Measurements from ENCODE around the gene RSL1D1.

DNA sequence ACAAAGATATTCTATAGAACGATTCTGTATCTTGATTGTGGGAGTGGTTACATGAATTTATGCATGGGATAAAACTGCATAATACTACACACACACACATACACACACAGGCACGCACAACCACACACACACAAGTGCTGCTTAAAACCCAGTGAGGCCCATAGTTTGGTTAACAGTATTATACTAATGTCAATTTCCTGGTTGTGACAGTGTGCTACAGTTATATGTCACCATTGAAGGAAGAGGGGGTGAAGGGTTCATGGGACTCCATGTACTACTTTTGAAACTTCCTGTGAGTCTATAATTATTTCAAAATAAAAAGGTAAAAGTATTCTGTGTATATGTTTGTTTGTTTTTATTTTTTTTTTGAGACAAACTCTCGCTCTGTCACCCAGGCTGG, 62.4 kb downstream of the RSL1D1 start:
- TF ChIP-seq STAT1 (conservative IDR thresholded peaks at IDR 0.05): no peak
- TF ChIP-seq TAF1 (IDR thresholded peaks at IDR 0.05; ENCODE audit: borderline replicate concordance, low read depth, low read length): no peak
- TF ChIP-seq, protein P1, sequence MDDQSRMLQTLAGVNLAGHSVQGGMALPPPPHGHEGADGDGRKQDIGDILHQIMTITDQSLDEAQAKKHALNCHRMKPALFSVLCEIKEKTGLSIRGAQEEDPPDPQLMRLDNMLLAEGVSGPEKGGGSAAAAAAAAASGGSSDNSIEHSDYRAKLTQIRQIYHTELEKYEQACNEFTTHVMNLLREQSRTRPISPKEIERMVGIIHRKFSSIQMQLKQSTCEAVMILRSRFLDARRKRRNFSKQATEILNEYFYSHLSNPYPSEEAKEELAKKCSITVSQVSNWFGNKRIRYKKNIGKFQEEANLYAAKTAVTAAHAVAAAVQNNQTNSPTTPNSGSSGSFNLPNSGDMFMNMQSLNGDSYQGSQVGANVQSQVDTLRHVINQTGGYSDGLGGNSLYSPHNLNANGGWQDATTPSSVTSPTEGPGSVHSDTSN (IDR thresholded peaks at IDR 0.05; ENCODE audit: insufficient replicate concordance, low read depth, low read length): no peak
- TF ChIP-seq EP300 (IDR thresholded peaks at IDR 0.05; ENCODE audit: borderline replicate concordance in 1 of 2, control insufficient read depth in 1 of 2, low read depth in 2 of 2, low read length in 2 of 2): no peak
- no peak for TF ChIP-seq HDAC2 (IDR thresholded peaks at IDR 0.05)
- TF ChIP-seq, protein P2, sequence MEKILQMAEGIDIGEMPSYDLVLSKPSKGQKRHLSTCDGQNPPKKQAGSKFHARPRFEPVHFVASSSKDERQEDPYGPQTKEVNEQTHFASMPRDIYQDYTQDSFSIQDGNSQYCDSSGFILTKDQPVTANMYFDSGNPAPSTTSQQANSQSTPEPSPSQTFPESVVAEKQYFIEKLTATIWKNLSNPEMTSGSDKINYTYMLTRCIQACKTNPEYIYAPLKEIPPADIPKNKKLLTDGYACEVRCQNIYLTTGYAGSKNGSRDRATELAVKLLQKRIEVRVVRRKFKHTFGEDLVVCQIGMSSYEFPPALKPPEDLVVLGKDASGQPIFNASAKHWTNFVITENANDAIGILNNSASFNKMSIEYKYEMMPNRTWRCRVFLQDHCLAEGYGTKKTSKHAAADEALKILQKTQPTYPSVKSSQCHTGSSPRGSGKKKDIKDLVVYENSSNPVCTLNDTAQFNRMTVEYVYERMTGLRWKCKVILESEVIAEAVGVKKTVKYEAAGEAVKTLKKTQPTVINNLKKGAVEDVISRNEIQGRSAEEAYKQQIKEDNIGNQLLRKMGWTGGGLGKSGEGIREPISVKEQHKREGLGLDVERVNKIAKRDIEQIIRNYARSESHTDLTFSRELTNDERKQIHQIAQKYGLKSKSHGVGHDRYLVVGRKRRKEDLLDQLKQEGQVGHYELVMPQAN (conservative IDR thresholded peaks at IDR 0.05): no peak
- TF ChIP-seq EZH2 (IDR thresholded peaks at IDR 0.05; ENCODE audit: borderline replicate concordance, control insufficient read depth, low read depth, low read length): no peak
- TF ChIP-seq, protein P3, sequence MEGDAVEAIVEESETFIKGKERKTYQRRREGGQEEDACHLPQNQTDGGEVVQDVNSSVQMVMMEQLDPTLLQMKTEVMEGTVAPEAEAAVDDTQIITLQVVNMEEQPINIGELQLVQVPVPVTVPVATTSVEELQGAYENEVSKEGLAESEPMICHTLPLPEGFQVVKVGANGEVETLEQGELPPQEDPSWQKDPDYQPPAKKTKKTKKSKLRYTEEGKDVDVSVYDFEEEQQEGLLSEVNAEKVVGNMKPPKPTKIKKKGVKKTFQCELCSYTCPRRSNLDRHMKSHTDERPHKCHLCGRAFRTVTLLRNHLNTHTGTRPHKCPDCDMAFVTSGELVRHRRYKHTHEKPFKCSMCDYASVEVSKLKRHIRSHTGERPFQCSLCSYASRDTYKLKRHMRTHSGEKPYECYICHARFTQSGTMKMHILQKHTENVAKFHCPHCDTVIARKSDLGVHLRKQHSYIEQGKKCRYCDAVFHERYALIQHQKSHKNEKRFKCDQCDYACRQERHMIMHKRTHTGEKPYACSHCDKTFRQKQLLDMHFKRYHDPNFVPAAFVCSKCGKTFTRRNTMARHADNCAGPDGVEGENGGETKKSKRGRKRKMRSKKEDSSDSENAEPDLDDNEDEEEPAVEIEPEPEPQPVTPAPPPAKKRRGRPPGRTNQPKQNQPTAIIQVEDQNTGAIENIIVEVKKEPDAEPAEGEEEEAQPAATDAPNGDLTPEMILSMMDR (IDR thresholded peaks at IDR 0.05 in 2 of 3, conservative IDR thresholded peaks at IDR 0.05 in 1 of 3; ENCODE audit: control insufficient read depth in 2 of 3, extremely low read depth in 1 of 3, insufficient read depth in 1 of 3, low read depth in 3 of 3, low read length in 3 of 3): no peak
- TF ChIP-seq, protein P4, sequence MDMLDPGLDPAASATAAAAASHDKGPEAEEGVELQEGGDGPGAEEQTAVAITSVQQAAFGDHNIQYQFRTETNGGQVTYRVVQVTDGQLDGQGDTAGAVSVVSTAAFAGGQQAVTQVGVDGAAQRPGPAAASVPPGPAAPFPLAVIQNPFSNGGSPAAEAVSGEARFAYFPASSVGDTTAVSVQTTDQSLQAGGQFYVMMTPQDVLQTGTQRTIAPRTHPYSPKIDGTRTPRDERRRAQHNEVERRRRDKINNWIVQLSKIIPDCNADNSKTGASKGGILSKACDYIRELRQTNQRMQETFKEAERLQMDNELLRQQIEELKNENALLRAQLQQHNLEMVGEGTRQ (IDR thresholded peaks at IDR 0.05; ENCODE audit: borderline replicate concordance, low read depth, low read length): no peak
- no peak for TF ChIP-seq SMC3 (IDR thresholded peaks at IDR 0.05; ENCODE audit: borderline replicate concordance, low read length)
- TF ChIP-seq, protein P5, sequence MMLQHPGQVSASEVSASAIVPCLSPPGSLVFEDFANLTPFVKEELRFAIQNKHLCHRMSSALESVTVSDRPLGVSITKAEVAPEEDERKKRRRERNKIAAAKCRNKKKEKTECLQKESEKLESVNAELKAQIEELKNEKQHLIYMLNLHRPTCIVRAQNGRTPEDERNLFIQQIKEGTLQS (IDR thresholded peaks at IDR 0.05; ENCODE audit: borderline replicate concordance, extremely low read depth, low read depth, low read length): no peak
- no peak for TF ChIP-seq RFX5 (IDR thresholded peaks at IDR 0.05; ENCODE audit: low read depth, low read length)

Data from GM12878 (cell line).